Measurements from ENCODE around the gene TSC22D2.
A peak's percentile ranks its signal among the peaks of the same experiment; 100 is the strongest.

The TSC22D2 gene

DNA sequence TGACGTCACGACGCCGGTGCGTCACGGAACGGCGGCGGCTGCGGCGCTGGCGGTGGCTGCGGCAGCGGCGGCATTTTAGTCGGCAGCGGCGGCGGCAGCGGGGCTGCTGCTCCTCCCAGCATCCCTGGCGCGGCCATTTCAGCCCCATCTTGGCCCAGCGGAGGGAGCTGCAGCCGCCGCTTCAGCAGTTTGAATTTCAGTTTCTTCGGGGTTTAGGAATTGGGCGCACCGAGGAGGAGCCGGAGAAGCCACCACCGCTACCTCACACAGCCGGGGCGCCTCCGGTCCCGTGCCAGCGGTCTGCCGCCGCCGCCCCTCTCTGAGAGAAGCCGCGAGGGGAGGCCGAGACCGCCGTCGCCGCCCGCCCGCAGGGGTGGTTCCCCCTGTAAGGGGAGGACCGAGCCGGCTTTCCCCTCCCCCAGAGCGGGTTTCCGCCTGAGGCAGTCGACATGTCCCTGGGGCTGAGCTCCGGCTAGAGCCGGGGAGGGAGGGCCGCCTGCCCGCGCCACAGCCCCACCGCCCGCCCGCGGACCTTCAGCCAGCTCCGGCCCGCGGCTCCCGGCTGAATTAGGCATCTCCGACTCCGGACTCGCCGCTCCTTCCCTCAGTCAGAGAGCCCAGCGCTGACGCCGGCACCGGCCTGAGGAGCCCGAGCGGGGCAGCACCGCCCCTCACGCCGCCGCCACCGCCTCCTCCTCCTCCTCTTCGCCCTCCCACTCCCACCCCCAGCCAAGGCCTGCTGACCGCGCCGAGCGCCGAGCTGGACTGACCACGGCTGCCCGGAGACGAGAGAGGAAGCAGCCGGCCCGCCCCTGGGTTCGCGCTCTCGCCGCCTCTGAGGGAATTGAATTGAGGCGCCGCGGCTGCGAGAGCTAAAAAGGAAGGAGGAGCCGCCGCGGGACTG is at the start of gene TSC22D2:
Gene TSC22D2 (plus strand): TSS at position 78 of the 904 bp plus-strand sequence. CDS start 1,053 bp downstream, outside the sequence.
- Histone ChIP-seq H3K27me3 (ENCODE audit: control insufficient read depth, insufficient read depth, low read length) (no peaks in the 10 kb centered on the region), H3K27ac (ENCODE audit: low read depth, low read length) (peak within 1 kb of the TSS; percentile 99), H3K36me3 (ENCODE audit: control insufficient read depth, insufficient read depth, low read length) (peaks cover 14% of the 10 kb centered on the region; the same call in 1 of the 2 replicates), H3K9me3 (ENCODE audit: control insufficient read depth, insufficient read depth, low read depth, low read length) (no peaks in the 10 kb centered on the region), H3K9ac (ENCODE audit: low read length) (peak within 1 kb of the TSS; percentile 95), H3K4me3 (ENCODE audit: low read depth, low read length) (peak within 1 kb of the TSS; percentile 96), H3K4me1 (ENCODE audit: control insufficient read depth, insufficient read depth, low read length) (peaks cover 14% of the 10 kb centered on the region)

DNA sequence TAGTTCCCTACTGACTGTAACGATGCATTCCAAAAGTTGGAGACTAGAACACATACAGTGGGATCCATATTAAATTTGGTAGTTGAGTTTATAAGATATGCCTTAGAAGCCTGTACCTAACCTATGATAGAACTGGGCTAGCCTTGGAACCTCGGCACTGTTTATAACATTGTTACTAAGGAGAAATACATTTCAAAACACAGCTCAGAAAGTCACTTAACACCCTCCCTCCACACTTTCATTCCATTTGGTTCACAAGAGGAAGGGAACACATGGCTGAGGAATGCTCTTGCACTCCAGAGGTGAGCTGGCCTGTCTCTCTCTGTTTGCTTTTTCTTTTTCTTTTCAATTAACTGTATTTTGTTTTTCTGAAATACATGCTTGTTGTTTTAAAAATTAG is 48.7 kb upstream of the TSC22D2 start:
- peaks cover 3% of the 10 kb centered on the region; the same call in 1 of the 2 replicates for H3K4me1 ChIP-seq (ENCODE audit: control insufficient read depth, insufficient read depth, low read length)
- H3K27me3 ChIP-seq (ENCODE audit: control insufficient read depth, insufficient read depth, low read length) = no peaks in the 10 kb centered on the region
- H3K9me3 ChIP-seq (ENCODE audit: control insufficient read depth, insufficient read depth, low read depth, low read length) = no peaks in the 10 kb centered on the region
- H3K4me3 ChIP-seq (ENCODE audit: low read depth, low read length) = no peak overlapping the region
- no peaks in the 10 kb centered on the region for H3K36me3 ChIP-seq (ENCODE audit: control insufficient read depth, insufficient read depth, low read length)
- no peak overlapping the region for H3K9ac ChIP-seq (ENCODE audit: low read length)
- H3K27ac ChIP-seq (ENCODE audit: low read depth, low read length) = no peak overlapping the region

DNA sequence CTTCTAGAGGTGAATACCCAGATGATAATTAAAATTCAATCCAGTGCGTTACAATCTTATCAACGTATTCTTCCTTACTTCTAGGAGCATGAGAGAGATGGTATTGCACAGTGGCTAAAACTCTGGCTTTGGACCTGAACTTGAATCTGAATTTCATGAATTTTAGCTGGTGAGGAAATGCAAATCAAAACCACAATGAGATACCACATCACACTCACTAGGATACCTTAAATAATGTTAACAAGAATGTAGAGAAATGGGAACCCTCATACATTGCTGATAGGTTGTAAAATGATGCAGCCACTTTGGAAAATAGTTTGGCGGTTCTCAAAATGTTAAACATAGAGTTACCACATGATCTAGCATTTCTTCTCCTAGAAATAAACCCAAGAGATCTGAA is 47.1 kb upstream of the TSC22D2 start:
- H3K36me3 ChIP-seq (ENCODE audit: control insufficient read depth, insufficient read depth, low read length) = no peaks in the 10 kb centered on the region
- no peaks in the 10 kb centered on the region for H3K9me3 ChIP-seq (ENCODE audit: control insufficient read depth, insufficient read depth, low read depth, low read length)
- no peak overlapping the region for H3K4me3 ChIP-seq (ENCODE audit: low read depth, low read length)
- no peaks in the 10 kb centered on the region for H3K4me1 ChIP-seq (ENCODE audit: control insufficient read depth, insufficient read depth, low read length)
- no peaks in the 10 kb centered on the region for H3K27me3 ChIP-seq (ENCODE audit: control insufficient read depth, insufficient read depth, low read length)
- no peak overlapping the region for H3K27ac ChIP-seq (ENCODE audit: low read depth, low read length)
- H3K9ac ChIP-seq (ENCODE audit: low read length) = no peak overlapping the region

DNA sequence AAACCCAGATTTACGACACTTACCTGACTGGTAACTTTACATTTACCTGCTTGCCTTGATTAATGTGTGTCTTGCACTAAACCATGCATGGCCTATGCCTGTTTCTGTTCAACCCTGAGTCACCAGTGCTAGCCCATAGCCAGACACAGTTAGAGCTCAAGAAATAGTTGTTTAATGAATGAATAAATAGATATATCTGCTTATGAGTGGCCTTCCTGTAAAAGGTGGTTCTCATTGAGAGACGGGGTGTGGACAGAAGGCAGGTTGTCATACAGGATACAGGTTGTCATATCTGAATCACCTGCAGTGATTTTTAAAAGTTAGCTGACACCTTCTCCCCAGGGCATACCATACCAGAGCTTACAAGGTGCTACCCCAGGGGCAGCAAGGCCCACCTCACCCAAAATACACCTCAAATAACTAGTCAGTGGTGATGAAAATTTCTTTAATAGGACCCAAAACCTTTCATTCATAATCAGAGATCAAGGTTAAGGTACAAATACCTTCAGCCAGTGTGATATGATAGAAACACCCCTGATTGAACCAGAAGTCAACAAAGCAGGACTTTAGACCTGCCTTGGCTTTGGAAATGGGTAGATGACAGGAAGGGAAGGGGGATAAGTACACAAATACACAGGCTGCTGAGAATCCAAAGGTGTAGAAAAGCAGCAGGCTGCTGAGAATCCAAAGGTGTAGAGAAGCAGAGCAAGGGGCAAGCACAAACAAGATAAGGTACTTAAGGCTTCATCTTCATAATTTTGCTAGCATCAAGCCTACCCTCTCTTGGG is 45.4 kb upstream of the TSC22D2 start:
- H3K36me3 ChIP-seq (ENCODE audit: control insufficient read depth, insufficient read depth, low read length) = no peaks in the 10 kb centered on the region
- H3K4me3 ChIP-seq (ENCODE audit: low read depth, low read length) = no peak overlapping the region
- no peaks in the 10 kb centered on the region for H3K4me1 ChIP-seq (ENCODE audit: control insufficient read depth, insufficient read depth, low read length)
- H3K27me3 ChIP-seq (ENCODE audit: control insufficient read depth, insufficient read depth, low read length) = no peaks in the 10 kb centered on the region
- H3K9me3 ChIP-seq (ENCODE audit: control insufficient read depth, insufficient read depth, low read depth, low read length) = no peaks in the 10 kb centered on the region
- no peak overlapping the region for H3K9ac ChIP-seq (ENCODE audit: low read length)
- no peak overlapping the region for H3K27ac ChIP-seq (ENCODE audit: low read depth, low read length)

DNA sequence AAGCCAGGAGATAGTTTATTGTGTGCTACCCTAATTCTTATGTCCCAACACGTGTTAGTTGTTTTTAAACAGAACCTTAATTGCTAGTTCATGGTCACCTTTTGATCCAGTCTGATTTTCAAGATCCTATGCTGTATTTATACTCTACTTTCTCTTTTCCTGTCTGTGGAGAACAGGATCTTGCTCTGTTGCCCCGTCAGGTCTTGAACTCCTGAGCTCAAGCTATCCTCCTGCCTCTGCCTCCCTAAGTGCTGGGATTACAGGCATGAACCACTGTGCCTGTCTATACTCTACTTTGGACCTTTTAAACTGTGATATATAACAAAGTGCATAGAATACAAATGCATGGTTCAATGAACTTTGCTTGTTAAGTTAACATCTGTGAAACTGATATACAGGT is 44.7 kb upstream of the TSC22D2 start:
- H3K27ac ChIP-seq (ENCODE audit: low read depth, low read length) = no peak overlapping the region

DNA sequence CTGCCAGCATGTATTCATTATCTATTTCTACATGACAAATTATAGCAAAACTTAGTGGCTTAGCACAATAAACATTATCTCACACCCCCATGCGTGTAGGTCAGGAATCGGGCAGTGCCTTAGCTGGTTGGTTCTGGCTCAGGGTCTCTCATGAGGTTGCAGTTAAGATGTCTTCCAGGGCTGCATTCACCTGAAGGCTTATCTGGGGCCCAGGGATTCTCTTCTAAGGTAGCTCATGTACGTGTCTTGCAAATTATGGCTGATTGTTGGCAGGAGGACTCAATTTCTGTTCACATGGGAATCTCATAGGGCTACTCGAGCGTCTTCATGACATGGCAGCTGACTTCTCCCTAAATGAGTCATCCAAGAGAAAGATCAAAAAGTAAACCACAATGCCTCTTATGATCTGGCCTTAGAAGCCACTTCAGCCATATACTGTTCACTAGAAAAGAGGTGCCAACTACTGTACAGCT is 42.9 kb upstream of the TSC22D2 start:
- H3K27me3 ChIP-seq (ENCODE audit: control insufficient read depth, insufficient read depth, low read length) = no peaks in the 10 kb centered on the region
- H3K9ac ChIP-seq (ENCODE audit: low read length) = no peak overlapping the region
- H3K27ac ChIP-seq (ENCODE audit: low read depth, low read length) = no peak overlapping the region
- no peaks in the 10 kb centered on the region for H3K36me3 ChIP-seq (ENCODE audit: control insufficient read depth, insufficient read depth, low read length)
- H3K4me3 ChIP-seq (ENCODE audit: low read depth, low read length) = no peak overlapping the region
- peaks cover 6% of the 10 kb centered on the region for H3K4me1 ChIP-seq (ENCODE audit: control insufficient read depth, insufficient read depth, low read length)
- no peaks in the 10 kb centered on the region for H3K9me3 ChIP-seq (ENCODE audit: control insufficient read depth, insufficient read depth, low read depth, low read length)

More for the DNA sequence above, 44.7 kb upstream of the TSC22D2 start:
- Histone ChIP-seq H3K9me3 (ENCODE audit: control insufficient read depth, insufficient read depth, low read depth, low read length) (no peaks in the 10 kb centered on the region), H3K4me1 (ENCODE audit: control insufficient read depth, insufficient read depth, low read length) (no peaks in the 10 kb centered on the region), H3K4me3 (ENCODE audit: low read depth, low read length) (no peak overlapping the region), H3K27me3 (ENCODE audit: control insufficient read depth, insufficient read depth, low read length) (no peaks in the 10 kb centered on the region), H3K36me3 (ENCODE audit: control insufficient read depth, insufficient read depth, low read length) (no peaks in the 10 kb centered on the region), H3K9ac (ENCODE audit: low read length) (no peak overlapping the region)

DNA sequence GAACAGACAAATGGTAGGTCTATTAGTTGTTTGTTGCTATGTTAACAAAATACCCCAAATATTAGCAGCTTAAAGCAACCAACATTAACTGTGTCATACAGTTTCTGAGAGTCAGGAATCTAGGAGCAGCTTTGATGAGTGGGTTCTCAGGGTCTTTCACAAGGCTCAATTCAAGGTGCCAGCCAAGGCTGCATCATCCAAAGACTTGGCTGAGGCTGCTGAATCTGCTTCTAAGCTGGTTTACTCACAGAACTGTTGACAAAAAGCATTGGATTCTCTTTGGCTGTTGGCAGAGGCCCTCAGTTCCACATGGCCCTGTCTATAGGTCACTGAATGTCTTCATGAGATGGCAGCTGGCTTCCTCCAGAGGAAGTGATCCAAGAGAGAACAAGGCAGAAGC is 40.3 kb upstream of the TSC22D2 start:
- Histone ChIP-seq H3K9me3 (ENCODE audit: control insufficient read depth, insufficient read depth, low read depth, low read length) (no peaks in the 10 kb centered on the region), H3K36me3 (ENCODE audit: control insufficient read depth, insufficient read depth, low read length) (no peaks in the 10 kb centered on the region), H3K9ac (ENCODE audit: low read length) (no peak overlapping the region), H3K27ac (ENCODE audit: low read depth, low read length) (no peak overlapping the region), H3K4me3 (ENCODE audit: low read depth, low read length) (no peak overlapping the region), H3K4me1 (ENCODE audit: control insufficient read depth, insufficient read depth, low read length) (peaks cover 31% of the 10 kb centered on the region), H3K27me3 (ENCODE audit: control insufficient read depth, insufficient read depth, low read length) (no peaks in the 10 kb centered on the region)

DNA sequence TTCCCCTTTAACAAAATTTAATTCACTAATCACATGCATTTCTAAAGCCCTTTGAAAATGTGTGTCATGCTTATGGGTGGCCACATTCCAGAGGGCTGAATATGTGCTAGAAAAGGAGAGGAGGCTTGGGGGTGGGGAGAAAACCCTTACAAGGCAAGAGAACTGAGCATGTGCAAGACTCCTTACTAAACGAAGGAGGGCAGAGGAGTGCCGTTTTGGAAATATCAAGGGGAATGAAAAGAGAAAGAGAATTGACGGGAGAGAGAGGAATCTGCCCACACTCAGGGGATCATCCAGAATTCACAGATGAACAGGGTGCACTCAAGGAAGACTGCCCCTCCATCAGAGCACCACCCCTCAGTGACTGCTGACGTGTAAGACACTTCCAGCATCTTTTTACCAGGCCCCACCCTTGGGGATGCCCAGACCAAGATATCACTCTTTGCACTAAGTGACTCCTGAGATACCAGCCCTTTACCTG is 37.9 kb upstream of the TSC22D2 start:
- no peaks in the 10 kb centered on the region for H3K36me3 ChIP-seq (ENCODE audit: control insufficient read depth, insufficient read depth, low read length)
- peak overlapping the region; percentile 48 for H3K4me3 ChIP-seq (ENCODE audit: low read depth, low read length)
- H3K9me3 ChIP-seq (ENCODE audit: control insufficient read depth, insufficient read depth, low read depth, low read length) = no peaks in the 10 kb centered on the region
- peaks cover 32% of the 10 kb centered on the region for H3K4me1 ChIP-seq (ENCODE audit: control insufficient read depth, insufficient read depth, low read length)
- peak overlapping the region; percentile 72 for H3K9ac ChIP-seq (ENCODE audit: low read length)
- H3K27me3 ChIP-seq (ENCODE audit: control insufficient read depth, insufficient read depth, low read length) = no peaks in the 10 kb centered on the region
- H3K27ac ChIP-seq (ENCODE audit: low read depth, low read length) = peak overlapping the region; percentile 46; the same call in 1 of the 2 replicates

DNA sequence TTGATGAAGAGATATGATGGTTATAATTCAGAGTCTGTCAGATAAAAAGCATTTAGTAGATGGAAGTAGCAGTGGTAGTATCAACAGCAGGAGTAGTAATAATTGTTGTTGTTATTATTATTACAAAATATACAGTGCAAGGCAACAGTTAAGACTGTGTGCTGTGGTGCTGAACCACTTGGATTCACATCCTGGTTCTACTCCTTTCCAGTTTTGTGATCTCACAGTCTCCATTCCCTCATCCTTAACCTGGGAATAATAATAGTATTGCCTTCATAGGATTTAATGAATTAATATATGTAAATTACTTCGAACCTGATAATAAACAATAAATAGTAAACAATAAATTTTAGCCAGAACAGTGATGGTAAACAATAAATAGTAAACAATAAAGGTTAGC is 37.1 kb upstream of the TSC22D2 start:
- Histone ChIP-seq H3K27me3 (ENCODE audit: control insufficient read depth, insufficient read depth, low read length) (no peaks in the 10 kb centered on the region), H3K9ac (ENCODE audit: low read length) (peak overlapping the region; percentile 72), H3K9me3 (ENCODE audit: control insufficient read depth, insufficient read depth, low read depth, low read length) (no peaks in the 10 kb centered on the region), H3K4me1 (ENCODE audit: control insufficient read depth, insufficient read depth, low read length) (peaks cover 32% of the 10 kb centered on the region), H3K27ac (ENCODE audit: low read depth, low read length) (peak overlapping the region; percentile 46; the same call in 1 of the 2 replicates), H3K36me3 (ENCODE audit: control insufficient read depth, insufficient read depth, low read length) (no peaks in the 10 kb centered on the region), H3K4me3 (ENCODE audit: low read depth, low read length) (peak overlapping the region; percentile 48; the same call in 1 of the 2 replicates)

DNA sequence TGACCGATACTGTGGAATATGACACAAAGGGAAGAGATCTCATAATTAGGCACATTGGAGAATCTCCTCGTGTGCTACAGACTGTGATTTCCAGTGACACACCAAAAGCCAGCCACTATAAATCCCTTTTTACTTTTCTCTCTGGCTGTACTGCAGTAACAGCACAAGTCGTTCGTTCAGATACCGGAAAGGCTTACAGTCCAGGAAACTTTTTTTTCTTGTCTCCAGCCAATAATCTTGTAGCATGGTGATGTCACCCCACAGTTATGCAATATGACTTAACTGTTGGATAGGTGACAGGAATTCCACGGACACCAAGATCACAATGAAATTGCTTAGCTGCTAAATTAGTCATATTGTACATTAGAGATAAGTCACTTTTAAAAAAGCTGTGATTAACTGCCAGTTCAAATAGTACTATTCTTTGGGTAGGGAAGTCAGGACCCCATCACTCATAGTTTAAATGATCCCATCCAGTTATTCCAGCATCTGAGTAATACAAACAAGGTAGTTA is 36.3 kb upstream of the TSC22D2 start:
- no peak overlapping the region for H3K4me3 ChIP-seq (ENCODE audit: low read depth, low read length)
- no peak overlapping the region for H3K9ac ChIP-seq (ENCODE audit: low read length)
- no peaks in the 10 kb centered on the region for H3K27me3 ChIP-seq (ENCODE audit: control insufficient read depth, insufficient read depth, low read length)
- H3K36me3 ChIP-seq (ENCODE audit: control insufficient read depth, insufficient read depth, low read length) = no peaks in the 10 kb centered on the region
- H3K9me3 ChIP-seq (ENCODE audit: control insufficient read depth, insufficient read depth, low read depth, low read length) = no peaks in the 10 kb centered on the region
- H3K27ac ChIP-seq (ENCODE audit: low read depth, low read length) = no peak overlapping the region
- peaks cover 32% of the 10 kb centered on the region for H3K4me1 ChIP-seq (ENCODE audit: control insufficient read depth, insufficient read depth, low read length)
